Ovary (tissue), 3 donors: ENCODE measurements around the gene FHL3.

Experiments used
- EP300 ChIP-seq: sonication (generic); formaldehyde crosslinking; IDR thresholded peaks from one replicate; pipeline ENCODE4 v1.6.1; 2017; ENCODE audit warnings: antibody characterized with exemption
- POLR2A ChIP-seq: fragments of 450-650 bp; IDR thresholded peaks from one replicate; pipeline ENCODE4 v1.6.1; 2017; ENCODE audit warnings: antibody characterized with exemption, mild to moderate bottlenecking, moderate library complexity
- TF ChIP-seq, protein P1 (sequence below), 3 donors: fragments of 450-650 bp in 2 of 3; fragments of 200-600 bp in 1 of 3; IDR thresholded peaks; one replicate each; pipeline versions ENCODE4 v1.5.1 to v1.8.0; 2016 to 2022; ENCODE audit warnings: antibody characterized with exemption in 3 of 3, mild to moderate bottlenecking in 1 of 3
- donor health status: DM: no; HTN: no; CAD: no.

GRCh38 chr1:38030596-38031512 is 25.5 kb upstream of the FHL3 start:
- TF ChIP-seq, protein P1, sequence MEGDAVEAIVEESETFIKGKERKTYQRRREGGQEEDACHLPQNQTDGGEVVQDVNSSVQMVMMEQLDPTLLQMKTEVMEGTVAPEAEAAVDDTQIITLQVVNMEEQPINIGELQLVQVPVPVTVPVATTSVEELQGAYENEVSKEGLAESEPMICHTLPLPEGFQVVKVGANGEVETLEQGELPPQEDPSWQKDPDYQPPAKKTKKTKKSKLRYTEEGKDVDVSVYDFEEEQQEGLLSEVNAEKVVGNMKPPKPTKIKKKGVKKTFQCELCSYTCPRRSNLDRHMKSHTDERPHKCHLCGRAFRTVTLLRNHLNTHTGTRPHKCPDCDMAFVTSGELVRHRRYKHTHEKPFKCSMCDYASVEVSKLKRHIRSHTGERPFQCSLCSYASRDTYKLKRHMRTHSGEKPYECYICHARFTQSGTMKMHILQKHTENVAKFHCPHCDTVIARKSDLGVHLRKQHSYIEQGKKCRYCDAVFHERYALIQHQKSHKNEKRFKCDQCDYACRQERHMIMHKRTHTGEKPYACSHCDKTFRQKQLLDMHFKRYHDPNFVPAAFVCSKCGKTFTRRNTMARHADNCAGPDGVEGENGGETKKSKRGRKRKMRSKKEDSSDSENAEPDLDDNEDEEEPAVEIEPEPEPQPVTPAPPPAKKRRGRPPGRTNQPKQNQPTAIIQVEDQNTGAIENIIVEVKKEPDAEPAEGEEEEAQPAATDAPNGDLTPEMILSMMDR (IDR thresholded peaks at IDR 0.05) = no peak
- TF ChIP-seq POLR2A (no peak), EP300 (no peak)
